Heart left ventricle (tissue), 13 donors: ENCODE data around the gene KDM4B.

Experiments used
- POLR2A ChIP-seq, 2 donors: fragments of 450-650 bp; IDR thresholded peaks; one replicate each; pipeline ENCODE4 v1.6.1; 2017; ENCODE audit warnings: antibody characterized with exemption in 2 of 2, mild to moderate bottlenecking in 2 of 2, moderate library complexity in 2 of 2
- TF ChIP-seq, protein P1 (sequence below), 12 donors: fragments of 200-600 bp; sonication (generic) in 4 of 12; IDR thresholded peaks; one replicate each; pipeline versions ENCODE4 v1.5.0 to v1.8.0; 2018 to 2022; ENCODE audit warnings: antibody characterized with exemption in 12 of 12, mild to moderate bottlenecking in 5 of 12
- donor health status: ischemic (EF 13 %, LVEDD 7.1; RV severe dilation, severe dysfunction).
- donor health status: DM: no; HTN: yes; CAD: no.
- donor health status: DM: no; HTN: no; CAD: no.
- donor health status: ischemic (EF 25% LVEDD 6.9; RV normal size, moderate dysfunction).
- donor health status: ischemic (EF 25% LVEDD 5.7; RV mildly dilated, moderate dysfunction).
- donor health status: ischemic (EF 35%, LVEDD 5.7; RV mildly dilated, moderate dysfunction).
- donor health status: nonischemic (EF 11% LVEDD 7.7; RV severe dilation, severe dysfunction).
- donor health status: DM: yes; HTN: yes; CAD: no.
- donor health status: PGD.
- donor health status: ischemic (EF 29% LVEDD 5.4; RV normal size, mild dysfunction).
- donor health status: nonischemic (EF 23%, LVEDD 6.1; RV moderate dilation, normal function).

DNA sequence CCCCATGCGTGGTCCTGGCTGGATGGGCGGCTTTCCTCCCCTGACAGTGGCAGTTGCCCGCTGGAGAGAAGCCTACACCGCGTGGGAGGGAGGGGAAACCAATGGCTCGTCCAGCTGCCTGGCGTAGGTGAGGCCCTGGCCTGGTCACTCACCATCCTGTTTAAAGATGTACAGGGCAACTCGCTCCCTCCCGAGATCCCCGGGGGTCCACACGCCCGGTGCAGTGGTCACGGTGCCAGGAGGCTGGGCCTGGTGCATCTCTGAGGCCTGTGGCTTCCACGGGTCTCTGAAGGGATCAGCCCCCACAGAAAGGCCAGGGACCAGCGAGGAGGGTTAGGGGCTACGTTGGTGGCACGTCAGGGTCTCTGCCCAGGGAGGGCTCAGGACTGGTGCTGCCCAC, 156.5 kb downstream of the KDM4B start:
- TF ChIP-seq, protein P1, sequence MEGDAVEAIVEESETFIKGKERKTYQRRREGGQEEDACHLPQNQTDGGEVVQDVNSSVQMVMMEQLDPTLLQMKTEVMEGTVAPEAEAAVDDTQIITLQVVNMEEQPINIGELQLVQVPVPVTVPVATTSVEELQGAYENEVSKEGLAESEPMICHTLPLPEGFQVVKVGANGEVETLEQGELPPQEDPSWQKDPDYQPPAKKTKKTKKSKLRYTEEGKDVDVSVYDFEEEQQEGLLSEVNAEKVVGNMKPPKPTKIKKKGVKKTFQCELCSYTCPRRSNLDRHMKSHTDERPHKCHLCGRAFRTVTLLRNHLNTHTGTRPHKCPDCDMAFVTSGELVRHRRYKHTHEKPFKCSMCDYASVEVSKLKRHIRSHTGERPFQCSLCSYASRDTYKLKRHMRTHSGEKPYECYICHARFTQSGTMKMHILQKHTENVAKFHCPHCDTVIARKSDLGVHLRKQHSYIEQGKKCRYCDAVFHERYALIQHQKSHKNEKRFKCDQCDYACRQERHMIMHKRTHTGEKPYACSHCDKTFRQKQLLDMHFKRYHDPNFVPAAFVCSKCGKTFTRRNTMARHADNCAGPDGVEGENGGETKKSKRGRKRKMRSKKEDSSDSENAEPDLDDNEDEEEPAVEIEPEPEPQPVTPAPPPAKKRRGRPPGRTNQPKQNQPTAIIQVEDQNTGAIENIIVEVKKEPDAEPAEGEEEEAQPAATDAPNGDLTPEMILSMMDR (IDR thresholded peaks at IDR 0.05): no peak
- TF ChIP-seq POLR2A (IDR thresholded peaks at IDR 0.05): no peak
